GM12874 (cell line): ENCODE results near the gene FGF7.

Experiments
- TF ChIP-seq, protein P1 (sequence below): IDR thresholded peaks from 2 replicates; pipeline ENCODE4 v1.5.1; 2011; ENCODE audit warnings: low read depth, mild to moderate bottlenecking, control low read depth, low read length, moderate library complexity; ENCODE audit not compliant: insufficient read depth

The FGF7 gene

DNA sequence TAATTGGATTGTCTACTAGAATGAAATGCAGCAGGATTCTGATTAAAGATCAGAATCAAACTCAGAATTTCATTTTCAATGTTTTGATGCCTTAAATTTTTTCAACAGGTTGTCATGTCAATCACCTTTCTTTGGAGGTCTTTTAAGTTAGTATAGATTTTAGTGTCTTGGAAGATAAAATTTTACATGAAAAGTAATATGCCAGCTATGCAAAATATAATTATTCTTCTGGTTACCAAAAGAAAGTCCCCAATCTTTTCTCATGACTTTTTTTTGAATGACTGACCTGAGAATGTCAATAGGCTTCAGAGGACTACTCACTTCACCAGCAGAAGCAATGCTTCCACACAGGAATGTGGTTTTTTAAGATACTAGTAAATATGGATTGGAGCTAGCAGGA is 4.3 kb downstream of the FGF7 start:
- TF ChIP-seq, protein P1, sequence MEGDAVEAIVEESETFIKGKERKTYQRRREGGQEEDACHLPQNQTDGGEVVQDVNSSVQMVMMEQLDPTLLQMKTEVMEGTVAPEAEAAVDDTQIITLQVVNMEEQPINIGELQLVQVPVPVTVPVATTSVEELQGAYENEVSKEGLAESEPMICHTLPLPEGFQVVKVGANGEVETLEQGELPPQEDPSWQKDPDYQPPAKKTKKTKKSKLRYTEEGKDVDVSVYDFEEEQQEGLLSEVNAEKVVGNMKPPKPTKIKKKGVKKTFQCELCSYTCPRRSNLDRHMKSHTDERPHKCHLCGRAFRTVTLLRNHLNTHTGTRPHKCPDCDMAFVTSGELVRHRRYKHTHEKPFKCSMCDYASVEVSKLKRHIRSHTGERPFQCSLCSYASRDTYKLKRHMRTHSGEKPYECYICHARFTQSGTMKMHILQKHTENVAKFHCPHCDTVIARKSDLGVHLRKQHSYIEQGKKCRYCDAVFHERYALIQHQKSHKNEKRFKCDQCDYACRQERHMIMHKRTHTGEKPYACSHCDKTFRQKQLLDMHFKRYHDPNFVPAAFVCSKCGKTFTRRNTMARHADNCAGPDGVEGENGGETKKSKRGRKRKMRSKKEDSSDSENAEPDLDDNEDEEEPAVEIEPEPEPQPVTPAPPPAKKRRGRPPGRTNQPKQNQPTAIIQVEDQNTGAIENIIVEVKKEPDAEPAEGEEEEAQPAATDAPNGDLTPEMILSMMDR: no peak

GRCh38 chr15:49428409-49429095 is 5.5 kb downstream of the FGF7 start:
- TF ChIP-seq, protein P1: no peak

DNA sequence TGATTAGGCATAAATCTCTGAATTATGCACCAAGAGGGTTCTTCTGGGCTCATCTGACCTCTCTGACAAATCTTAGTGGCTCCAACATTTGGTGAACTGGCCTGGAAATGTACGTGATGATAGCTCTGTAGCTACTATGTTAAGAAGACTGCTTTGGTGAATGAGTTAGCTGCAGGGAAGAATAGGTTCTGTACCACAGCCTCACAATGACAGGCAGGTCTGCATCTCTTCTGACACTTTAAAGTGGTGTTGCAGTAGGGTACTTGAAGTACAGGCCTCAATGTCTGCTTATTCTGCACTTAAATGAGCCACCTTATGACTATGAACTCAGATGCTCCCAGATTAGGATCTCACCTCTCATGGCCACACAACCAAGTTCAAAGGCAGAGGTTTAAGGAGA is 7.0 kb downstream of the FGF7 start:
- TF ChIP-seq, protein P1: no peak

GRCh38 chr15:49435174-49435573 is 12.1 kb downstream of the FGF7 start:
- TF ChIP-seq, protein P1: no peak

GRCh38 chr15:49436751-49437150 is 13.7 kb downstream of the FGF7 start:
- TF ChIP-seq, protein P1: no peak

- TF ChIP-seq, protein P1: no peak
Measured at GRCh38 chr15:49438962-49439631, 16.1 kb downstream of the FGF7 start.

DNA sequence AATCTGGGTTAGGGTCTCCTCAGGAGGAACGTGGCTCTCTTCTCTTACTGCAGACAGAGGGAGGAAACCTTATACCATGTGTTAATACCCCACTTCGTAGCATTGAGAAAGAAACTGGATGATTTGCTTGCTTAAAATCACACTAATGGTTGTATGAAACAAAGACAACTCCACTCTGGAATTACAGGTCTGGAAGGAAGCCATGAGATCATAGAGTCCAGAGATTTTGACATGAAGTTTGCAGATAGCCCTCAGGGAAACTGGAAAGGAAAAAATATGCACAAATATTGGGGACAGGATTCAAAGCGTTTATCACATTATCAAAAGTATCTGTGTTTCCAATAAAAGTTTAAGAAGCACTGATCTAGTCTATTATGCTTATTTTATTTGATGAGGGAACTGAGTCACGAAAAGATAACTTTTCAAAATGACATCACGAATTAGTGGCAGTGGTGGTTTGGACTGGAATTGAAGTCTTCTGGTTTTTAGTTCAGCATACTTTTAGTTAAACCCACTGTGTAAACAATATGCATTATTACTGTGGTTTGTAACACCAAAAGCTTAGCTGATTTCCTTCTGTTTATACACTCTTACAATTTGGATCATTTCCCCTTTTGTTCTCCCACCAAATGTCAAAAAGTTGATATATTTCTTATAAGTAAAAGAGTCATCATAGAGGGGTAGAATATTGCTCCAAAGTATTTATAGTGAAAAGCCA is 16.8 kb downstream of the FGF7 start:
- TF ChIP-seq, protein P1: no peak
